ENCODE data around the gene PSMC3. TPM values are rescaled to one million over a fixed set of nuclear protein-coding genes. Genes with fewer than 3 reads are reported as not detected.
A peak's percentile ranks its signal among the peaks of the same experiment; 100 is the strongest.

PSMC3 gene
- total RNA-seq, 1 donor from 2014 or later: 108 TPM

DNA sequence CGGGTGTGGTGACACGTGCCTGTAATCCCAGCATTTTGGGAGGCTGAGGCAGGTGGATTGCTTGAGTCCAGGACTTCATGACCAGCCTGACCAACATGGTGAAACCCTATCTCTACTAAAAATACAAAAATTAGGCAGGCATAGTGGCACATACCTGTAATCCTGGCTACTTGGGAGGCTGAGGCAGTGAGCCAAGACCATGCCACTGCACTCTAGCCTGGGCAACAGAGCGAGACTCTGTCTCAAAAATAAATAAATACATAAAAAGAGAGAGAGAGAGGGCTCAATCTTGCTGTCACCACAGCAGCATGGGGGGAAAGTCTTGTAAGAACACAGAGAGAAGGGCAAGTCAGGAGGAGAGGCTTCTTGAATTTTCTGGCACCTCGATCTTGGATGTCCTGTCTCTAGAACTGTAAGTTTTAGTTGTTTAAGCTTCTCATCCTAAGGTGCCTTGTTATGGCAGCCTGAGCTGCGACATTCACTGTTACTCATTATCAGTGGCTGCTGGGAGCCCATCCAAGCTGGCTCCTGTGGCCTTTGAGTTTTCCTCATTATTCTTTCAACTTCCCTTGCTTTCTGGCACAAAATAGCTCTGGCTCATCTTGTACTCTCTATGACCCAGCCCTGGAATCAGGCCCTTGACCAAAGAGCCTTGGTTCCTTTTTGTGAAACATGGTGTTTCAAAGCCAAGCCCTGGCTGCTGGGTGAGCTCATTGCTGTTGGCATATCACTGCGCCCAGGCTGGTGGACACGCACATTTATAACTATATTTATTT, 8.0 kb upstream of the PSMC3 start:
- Mint-ChIP-seq H3K4me3 (ENCODE audit: unreplicated experiment) (no peak overlapping the region), H3K9me3 (ENCODE audit: low read depth) (no peaks in the 10 kb centered on the region), H3K27me3 (ENCODE audit: low read depth) (no peaks in the 10 kb centered on the region), H3K4me1 (ENCODE audit: low read depth) (no peaks in the 10 kb centered on the region), H3K27ac (ENCODE audit: unreplicated experiment) (no peak overlapping the region), H3K36me3 (ENCODE audit: low read depth) (no peaks in the 10 kb centered on the region)
- no peak for DNase-seq (ENCODE audit: low spot score)
- TF ChIP-seq, protein P1, sequence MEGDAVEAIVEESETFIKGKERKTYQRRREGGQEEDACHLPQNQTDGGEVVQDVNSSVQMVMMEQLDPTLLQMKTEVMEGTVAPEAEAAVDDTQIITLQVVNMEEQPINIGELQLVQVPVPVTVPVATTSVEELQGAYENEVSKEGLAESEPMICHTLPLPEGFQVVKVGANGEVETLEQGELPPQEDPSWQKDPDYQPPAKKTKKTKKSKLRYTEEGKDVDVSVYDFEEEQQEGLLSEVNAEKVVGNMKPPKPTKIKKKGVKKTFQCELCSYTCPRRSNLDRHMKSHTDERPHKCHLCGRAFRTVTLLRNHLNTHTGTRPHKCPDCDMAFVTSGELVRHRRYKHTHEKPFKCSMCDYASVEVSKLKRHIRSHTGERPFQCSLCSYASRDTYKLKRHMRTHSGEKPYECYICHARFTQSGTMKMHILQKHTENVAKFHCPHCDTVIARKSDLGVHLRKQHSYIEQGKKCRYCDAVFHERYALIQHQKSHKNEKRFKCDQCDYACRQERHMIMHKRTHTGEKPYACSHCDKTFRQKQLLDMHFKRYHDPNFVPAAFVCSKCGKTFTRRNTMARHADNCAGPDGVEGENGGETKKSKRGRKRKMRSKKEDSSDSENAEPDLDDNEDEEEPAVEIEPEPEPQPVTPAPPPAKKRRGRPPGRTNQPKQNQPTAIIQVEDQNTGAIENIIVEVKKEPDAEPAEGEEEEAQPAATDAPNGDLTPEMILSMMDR (IDR thresholded peaks at IDR 0.05): no peak

GRCh38 chr11:47433157-47433556, 6.9 kb upstream of the PSMC3 start:
- Mint-ChIP-seq H3K27me3 (ENCODE audit: low read depth) (no peaks in the 10 kb centered on the region), H3K27ac (ENCODE audit: unreplicated experiment) (no peak overlapping the region), H3K4me3 (ENCODE audit: unreplicated experiment) (no peak overlapping the region), H3K9me3 (ENCODE audit: low read depth) (no peaks in the 10 kb centered on the region), H3K4me1 (ENCODE audit: low read depth) (no peaks in the 10 kb centered on the region), H3K36me3 (ENCODE audit: low read depth) (no peaks in the 10 kb centered on the region)
- TF ChIP-seq, protein P1 (IDR thresholded peaks at IDR 0.05): no peak
- no peak for DNase-seq (ENCODE audit: low spot score)

DNA sequence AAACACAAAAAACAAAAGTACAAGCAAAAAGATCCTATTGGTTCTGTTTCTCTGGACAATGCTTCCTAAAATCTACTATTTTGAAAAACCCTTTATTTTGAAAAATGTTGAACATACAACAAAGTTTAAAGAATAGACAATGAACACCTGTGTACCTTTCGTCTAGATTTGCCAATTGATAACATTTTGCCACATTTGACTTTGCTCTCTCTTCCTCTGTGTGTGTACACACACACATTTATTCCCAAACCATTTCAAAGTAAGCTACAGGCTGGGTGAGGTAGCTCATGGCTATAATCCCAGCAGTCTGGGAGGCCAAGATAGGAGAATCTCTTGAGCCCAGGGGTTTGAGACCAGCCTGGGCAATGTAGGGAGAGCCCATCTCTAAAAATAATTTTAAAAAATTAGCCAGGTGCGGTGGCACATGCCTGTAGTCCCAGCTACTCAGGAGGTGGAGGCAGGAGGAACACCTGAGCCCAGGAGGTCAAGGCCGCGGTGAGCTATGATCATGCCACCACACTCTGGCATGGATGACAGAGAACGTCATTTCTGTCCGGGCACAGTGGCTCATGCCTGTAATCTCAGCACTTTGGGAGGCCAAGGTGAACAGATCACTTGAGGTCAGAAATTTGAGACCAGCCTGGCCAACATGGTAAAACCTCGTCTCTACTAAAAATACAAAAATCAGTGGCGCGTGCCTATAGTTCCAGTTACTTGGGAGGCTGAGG, 5.3 kb upstream of the PSMC3 start:
- Mint-ChIP-seq H3K27me3 (ENCODE audit: low read depth) (no peaks in the 10 kb centered on the region), H3K4me1 (ENCODE audit: low read depth) (peaks cover 5% of the 10 kb centered on the region), H3K9me3 (ENCODE audit: low read depth) (no peaks in the 10 kb centered on the region), H3K4me3 (ENCODE audit: unreplicated experiment) (no peak overlapping the region), H3K27ac (ENCODE audit: unreplicated experiment) (no peak overlapping the region), H3K36me3 (ENCODE audit: low read depth) (no peaks in the 10 kb centered on the region)
- no peak for DNase-seq (ENCODE audit: low spot score)
- TF ChIP-seq, protein P1 (IDR thresholded peaks at IDR 0.05): no peak

GRCh38 chr11:47430524-47430923, 4.3 kb upstream of the PSMC3 start:
- H3K4me1 Mint-ChIP-seq (ENCODE audit: low read depth): peaks cover 14% of the 10 kb centered on the region
- no peaks in the 10 kb centered on the region for H3K27me3 Mint-ChIP-seq (ENCODE audit: low read depth)
- no peaks in the 10 kb centered on the region for H3K9me3 Mint-ChIP-seq (ENCODE audit: low read depth)
- H3K27ac Mint-ChIP-seq (ENCODE audit: unreplicated experiment): no peak overlapping the region
- H3K36me3 Mint-ChIP-seq (ENCODE audit: low read depth): peaks cover 4% of the 10 kb centered on the region
- H3K4me3 Mint-ChIP-seq (ENCODE audit: unreplicated experiment): no peak overlapping the region
- TF ChIP-seq, protein P1 (IDR thresholded peaks at IDR 0.05): no peak
- DNase-seq (ENCODE audit: low spot score): no peak

DNA sequence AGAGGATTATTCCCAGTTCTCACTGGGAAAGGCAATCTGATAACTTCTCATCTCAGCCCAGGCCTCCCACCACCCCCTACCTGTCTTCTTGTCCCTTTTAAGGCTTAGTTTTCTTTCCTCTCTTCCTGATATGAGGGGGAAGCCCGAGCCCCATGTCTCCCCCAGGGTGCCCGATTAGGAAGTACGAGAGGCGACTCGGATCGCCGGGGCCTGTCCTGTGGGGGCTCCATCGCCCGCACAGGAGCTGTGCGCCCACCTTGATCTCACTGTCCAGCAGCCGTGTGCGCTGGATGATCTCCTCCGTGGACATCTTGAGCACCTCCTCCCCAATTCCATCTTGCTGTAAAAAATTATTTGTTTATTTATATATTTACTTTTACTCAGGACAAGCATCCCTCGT, 628 bp downstream of the PSMC3 start:
- DNase-seq (ENCODE audit: low spot score): no peak
- Mint-ChIP-seq H3K4me3 (ENCODE audit: unreplicated experiment) (peak overlapping the region; percentile 100), H3K27ac (ENCODE audit: unreplicated experiment) (peak overlapping the region; percentile 100), H3K27me3 (ENCODE audit: low read depth) (no peaks in the 10 kb centered on the region), H3K9me3 (ENCODE audit: low read depth) (no peaks in the 10 kb centered on the region), H3K4me1 (ENCODE audit: low read depth) (peaks cover 32% of the 10 kb centered on the region), H3K36me3 (ENCODE audit: low read depth) (peaks cover 23% of the 10 kb centered on the region)
- TF ChIP-seq, protein P1 (IDR thresholded peaks at IDR 0.05): no peak
